Inflammatory macrophage treated with lipopolysaccharide for 4 hours (primary cell): ENCODE results near the gene RALGAPB.

Experiments
- DNase-seq: peaks from one replicate; pipeline ENCODE4 v3.0.0-alpha.2; 2020

RALGAPB gene

DNA sequence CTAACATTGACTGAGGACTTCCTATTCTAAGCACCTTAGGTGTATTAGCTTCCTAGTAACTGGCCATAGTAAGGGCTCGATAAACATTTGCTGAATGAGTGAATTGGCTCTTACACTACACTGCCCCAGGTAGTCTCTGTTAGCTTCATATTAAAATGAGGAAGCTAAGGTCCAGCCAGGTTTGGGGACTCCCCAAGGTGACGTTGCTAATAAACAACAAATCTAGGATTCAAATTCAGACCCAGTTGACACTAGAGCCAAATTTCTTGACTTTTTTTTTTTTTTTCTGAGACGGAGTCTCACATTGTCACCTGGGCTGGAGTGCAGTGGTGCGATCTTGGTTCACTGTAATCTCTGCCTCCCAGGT lies 145.2 kb downstream of the RALGAPB start:
- no peak for DNase-seq

DNA sequence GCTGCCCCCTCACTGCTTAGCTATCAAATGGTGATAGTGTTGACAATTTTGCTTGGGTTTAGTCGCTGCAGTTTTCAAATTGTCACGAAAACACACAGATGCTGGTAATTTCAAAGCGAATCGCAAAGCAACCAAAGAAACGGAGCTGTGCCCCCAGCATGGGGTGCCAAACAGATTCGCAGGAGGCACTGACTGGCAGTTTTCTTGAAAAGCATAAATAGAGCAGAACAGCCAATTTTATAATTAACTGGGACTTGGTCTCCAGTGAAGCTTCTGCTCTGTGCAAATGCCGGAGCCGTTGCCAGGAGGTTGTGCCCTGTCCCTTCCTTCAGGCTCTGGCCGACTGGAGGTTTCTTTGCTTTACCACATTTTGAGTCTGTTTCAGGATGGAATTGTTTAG lies 147.8 kb downstream of the RALGAPB start:
- no peak for DNase-seq

DNA sequence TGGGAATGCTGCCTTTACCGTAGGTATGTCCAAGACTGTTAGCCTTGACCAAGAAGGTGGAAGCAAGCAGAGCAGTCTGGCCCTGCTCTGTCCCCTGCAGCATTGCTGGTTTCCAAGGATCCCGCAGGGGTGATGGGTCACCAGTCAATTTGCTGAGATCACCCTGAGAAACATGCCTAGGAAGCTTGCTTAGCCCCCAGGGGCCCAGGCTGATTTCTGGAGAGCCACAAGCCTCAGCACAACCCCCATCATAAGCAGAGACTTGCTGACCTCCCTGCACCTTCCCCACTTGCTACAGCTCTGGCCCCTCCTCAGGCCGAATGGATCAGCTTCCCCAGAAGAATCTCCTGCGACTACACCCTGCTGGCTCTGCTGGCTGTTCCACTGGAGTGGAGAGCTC lies 150.4 kb downstream of the RALGAPB start:
- no peak for DNase-seq

DNA sequence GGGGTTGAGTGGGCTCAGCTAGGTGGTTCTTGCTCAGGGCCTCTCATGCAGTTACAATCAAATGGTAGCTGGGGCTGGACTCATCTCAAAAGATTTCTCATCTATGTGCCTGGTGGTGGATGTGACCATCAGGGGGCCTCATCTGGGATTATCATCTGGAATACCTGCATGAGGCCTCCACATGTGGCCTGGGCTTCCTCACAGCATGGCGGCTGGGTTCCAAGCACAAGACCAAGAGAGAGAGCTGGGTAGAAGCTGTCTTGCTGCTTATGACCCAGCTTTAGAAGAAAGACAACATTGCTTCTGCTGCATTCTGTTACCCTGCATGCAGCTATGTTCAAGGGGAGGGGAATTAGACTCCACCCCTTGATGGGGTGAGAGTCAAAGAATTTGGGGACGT lies 151.4 kb downstream of the RALGAPB start:
- no peak for DNase-seq

DNA sequence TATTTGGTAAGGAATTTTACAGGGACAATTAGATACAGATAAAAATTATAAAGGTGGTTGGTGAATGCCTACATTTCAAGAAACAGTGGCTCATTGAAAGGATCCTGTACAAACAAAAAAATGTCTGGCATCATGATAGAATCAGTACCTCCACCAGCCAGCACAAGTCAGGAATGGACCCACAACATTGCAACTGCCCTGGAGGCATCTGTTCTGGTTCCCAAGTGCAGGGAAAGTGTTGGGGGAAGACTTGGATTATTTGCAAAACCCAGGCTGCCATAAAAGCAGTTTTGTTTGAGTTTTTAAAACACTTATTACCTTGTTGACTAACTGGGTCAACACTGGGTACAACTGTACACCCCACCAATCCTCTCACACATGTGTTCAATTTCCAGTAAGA lies 153.3 kb downstream of the RALGAPB start:
- no peak for DNase-seq

DNA sequence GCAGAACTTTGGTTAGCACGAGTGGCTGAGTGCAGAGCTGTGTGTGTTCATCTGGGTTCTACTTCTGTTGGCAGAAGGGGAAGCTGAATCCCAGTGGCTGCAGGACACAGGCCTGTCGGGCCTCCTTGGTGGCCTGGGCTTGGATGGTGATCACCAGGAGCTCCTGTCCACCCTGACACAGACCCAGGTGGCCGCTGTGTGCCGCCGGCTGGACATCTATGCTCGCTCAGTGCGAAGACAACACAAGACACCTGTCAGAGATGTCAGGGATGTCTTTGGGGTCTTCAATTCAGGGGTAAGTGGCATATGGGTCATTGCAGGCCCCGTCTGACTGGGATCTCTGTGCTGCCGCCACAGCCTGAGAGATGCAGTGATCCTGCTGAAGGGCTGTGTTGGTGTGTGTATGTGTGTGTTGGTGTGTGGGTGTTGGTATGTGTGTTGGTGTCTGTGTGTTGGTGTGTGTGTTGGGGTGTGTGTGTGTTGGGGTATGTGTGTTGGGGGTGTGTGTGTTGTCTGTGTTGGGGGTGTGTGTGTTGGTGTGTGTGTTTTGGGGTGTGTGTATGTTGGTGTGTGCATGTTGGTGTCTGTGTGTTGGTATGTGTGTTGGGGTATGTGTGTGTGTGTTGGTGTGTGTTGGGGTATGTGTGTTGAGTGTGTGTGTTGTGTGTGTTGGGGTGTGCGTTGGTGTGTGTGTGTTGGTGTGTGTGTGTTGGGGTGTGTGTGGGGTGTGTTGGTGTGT lies 154.4 kb downstream of the RALGAPB start:
- no peak for DNase-seq
